Activated T-cell treated with anti-CD3 and anti-CD28 coated beads, Interleukin-2, amount 50 U/mL, for 24 hours (primary cell): ENCODE results near the gene GNL3.
"Not testable (repeated sequence)": the region's sequence is repeated elsewhere in the genome, so short reads cannot be mapped to it uniquely, and the experiment has no call there.

ENCODE experiments used
- DNase-seq: peaks from one replicate; pipeline ENCODE4 v3.0.0-alpha.2; 2020
- H3K27ac Mint-ChIP-seq: 2 replicates; pipeline ENCODE4 v1.8.0; 2020; ENCODE audit warnings: mild to moderate bottlenecking, mixed read lengths
- H3K27me3 Mint-ChIP-seq: 2 replicates; pipeline ENCODE4 v1.8.0; 2020; ENCODE audit warnings: mixed read lengths
- H3K36me3 Mint-ChIP-seq: 2 replicates; pipeline ENCODE4 v1.8.0; 2020; ENCODE audit warnings: low read depth, mixed read lengths
- H3K4me1 Mint-ChIP-seq: 2 replicates; pipeline ENCODE4 v1.8.0; 2020; ENCODE audit warnings: low read depth, mixed read lengths
- H3K4me3 Mint-ChIP-seq: 2 replicates; pipeline ENCODE4 v1.8.0; 2020; ENCODE audit warnings: mild to moderate bottlenecking, moderate library complexity, mixed read lengths
- H3K9me3 Mint-ChIP-seq: 2 replicates; pipeline ENCODE4 v1.8.0; 2020; ENCODE audit warnings: mixed read lengths

Gene GNL3, protein sequence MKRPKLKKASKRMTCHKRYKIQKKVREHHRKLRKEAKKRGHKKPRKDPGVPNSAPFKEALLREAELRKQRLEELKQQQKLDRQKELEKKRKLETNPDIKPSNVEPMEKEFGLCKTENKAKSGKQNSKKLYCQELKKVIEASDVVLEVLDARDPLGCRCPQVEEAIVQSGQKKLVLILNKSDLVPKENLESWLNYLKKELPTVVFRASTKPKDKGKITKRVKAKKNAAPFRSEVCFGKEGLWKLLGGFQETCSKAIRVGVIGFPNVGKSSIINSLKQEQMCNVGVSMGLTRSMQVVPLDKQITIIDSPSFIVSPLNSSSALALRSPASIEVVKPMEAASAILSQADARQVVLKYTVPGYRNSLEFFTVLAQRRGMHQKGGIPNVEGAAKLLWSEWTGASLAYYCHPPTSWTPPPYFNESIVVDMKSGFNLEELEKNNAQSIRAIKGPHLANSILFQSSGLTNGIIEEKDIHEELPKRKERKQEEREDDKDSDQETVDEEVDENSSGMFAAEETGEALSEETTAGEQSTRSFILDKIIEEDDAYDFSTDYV

DNA sequence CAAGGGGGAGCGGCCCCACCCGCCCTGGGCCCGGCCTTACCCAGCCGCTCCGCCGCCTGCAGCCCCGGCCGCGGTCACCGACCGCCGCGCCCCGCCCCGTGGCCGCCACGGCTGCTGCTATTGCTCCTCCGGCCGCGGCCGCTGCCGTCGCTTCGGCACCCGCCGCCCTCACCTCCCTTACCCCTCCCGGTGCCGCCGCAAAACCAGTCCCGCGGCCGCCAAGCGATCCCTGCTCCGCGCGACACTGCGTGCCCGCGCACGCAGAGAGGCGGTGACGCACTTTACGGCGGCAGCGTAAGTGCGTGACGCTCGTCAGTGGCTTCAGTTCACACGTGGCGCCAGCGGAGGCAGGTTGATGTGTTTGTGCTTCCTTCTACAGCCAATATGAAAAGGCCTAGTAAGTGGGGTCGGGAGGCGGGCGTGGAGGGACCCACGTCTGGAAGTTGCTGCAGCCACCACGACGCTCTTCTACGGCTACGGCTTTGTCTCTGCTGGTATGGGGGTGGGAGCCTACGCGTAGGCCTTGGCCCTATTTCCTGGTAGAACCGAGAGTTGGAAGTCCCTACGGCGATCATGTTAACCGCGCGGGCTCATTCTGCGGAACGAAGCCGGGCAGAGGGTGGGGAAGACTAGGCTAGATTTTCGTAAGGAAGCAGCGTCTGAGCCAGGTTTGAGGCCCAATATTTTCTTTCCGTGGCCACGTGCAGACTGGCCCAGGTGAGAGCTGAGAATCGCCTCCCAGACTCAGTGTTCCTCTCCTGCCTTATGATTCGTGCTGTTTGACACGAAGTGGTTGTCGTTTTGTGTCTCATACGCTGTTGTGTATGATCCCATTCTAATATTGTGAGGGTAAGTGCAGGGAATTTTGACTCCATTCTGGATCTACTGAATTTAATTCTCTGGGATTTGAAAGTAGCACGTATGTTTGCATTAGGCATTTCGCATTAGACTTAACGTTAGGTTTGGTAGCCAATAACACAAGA, at the start of gene GNL3, which contains the start of gene PBRM1:
Gene GNL3, plus strand, starts transcription at position 324 of the 983 bp plus-strand sequence. Its CDS starts 61 bp downstream, at position 385.
Gene PBRM1, minus strand, starts transcription at position 205 of the 983 bp plus-strand sequence.
- peak within 1 kb of the TSS; percentile 99 for H3K27ac Mint-ChIP-seq
- peaks cover 83% of the 10 kb centered on the region for H3K36me3 Mint-ChIP-seq
- H3K9me3 Mint-ChIP-seq, result no peaks in the 10 kb centered on the region
- no peaks in the 10 kb centered on the region for H3K27me3 Mint-ChIP-seq
- H3K4me1 Mint-ChIP-seq, result peaks cover 73% of the 10 kb centered on the region
- H3K4me3 Mint-ChIP-seq, result peak within 1 kb of the TSS; percentile 99
- peak; percentile 94 for DNase-seq

DNA sequence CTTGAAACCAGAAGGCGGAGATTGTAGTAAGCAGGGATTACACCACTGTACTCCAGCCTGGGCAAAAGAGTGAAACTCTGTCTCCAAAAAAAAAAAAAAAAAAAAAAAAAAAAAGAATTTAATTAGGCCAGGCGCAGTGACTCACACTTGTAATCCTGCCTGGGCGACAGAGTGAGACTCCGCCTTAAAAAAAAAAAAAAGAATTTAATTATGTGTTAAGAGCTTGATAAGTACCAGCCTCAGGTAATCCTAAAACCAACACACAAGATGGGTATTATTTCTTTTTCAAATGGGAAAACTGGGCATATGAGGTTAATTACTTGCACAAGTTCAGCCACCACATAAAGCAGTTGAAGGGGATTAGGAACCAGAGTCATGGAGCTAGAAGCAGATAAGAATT, 49.2 kb upstream of the GNL3 start:
- no peak for DNase-seq
- peaks cover 77% of the 10 kb centered on the region for H3K36me3 Mint-ChIP-seq
- no peak overlapping the region for H3K27ac Mint-ChIP-seq
- no peaks in the 10 kb centered on the region for H3K27me3 Mint-ChIP-seq
- H3K9me3 Mint-ChIP-seq, result no peaks in the 10 kb centered on the region
- no peaks in the 10 kb centered on the region for H3K4me1 Mint-ChIP-seq
- no peak overlapping the region for H3K4me3 Mint-ChIP-seq

DNA sequence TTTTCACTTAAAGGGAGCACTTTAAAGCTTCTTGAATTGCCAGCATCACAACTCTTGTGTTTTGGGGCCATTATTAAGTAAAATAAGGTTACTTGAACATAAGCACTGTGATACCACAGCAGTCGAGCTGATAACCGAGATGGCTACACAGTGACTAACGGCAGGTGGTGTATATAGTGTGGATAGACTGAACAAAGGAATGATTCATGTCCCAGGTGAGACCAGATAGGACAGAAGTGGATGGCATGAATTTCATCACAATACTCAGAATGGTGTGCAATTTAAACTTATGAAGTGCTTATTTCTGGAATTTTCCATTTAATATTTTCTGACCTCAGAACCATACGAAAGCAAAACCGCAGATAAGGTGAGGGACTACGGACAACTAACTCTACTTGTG, 40.3 kb upstream of the GNL3 start:
- no peaks in the 10 kb centered on the region for H3K9me3 Mint-ChIP-seq
- no peaks in the 10 kb centered on the region for H3K27me3 Mint-ChIP-seq
- no peak overlapping the region for H3K4me3 Mint-ChIP-seq
- no peak overlapping the region for H3K27ac Mint-ChIP-seq
- DNase-seq, result no peak
- H3K36me3 Mint-ChIP-seq, result peaks cover 89% of the 10 kb centered on the region
- peaks cover 3% of the 10 kb centered on the region for H3K4me1 Mint-ChIP-seq

DNA sequence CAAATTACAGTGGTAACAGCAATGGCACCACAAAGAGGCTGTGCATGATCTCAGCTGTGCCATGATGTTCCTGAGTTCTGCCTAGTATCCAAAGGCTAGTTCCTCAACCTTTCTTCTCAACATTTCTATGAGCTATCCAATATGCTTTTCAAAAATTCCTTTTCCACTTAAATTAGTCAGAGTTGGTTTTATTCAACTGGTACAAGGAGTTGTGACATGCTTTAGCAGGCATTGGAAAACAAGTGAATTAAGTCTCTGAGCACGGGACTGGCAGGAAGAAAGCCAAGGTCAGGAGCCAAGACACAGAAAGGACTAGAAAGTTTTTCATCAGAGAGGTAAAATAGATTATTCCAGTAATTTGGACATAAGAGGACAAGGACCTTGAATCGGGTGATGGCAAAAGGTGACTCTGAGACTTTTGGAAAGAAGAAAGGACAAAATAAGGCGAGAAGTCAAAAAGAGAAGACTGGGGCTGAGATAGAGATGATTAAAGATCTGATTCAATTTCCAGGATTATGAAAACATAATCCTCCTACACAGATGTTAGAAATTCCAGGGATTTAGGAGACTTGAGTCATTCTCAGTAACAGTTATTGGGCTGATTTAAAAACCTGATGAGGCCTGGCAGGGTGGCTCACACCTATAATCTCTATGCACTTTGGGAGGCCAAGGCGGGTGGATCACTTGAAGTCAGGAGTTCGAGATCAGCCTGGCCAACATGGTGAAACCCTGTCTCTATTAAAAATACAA, 36.2 kb upstream of the GNL3 start:
- Mint-ChIP-seq H3K27me3 (no peaks in the 10 kb centered on the region), H3K4me1 (peaks cover 5% of the 10 kb centered on the region), H3K27ac (no peak overlapping the region), H3K9me3 (no peaks in the 10 kb centered on the region), H3K36me3 (peaks cover 90% of the 10 kb centered on the region), H3K4me3 (no peak overlapping the region)
- DNase-seq, result no peak

DNA sequence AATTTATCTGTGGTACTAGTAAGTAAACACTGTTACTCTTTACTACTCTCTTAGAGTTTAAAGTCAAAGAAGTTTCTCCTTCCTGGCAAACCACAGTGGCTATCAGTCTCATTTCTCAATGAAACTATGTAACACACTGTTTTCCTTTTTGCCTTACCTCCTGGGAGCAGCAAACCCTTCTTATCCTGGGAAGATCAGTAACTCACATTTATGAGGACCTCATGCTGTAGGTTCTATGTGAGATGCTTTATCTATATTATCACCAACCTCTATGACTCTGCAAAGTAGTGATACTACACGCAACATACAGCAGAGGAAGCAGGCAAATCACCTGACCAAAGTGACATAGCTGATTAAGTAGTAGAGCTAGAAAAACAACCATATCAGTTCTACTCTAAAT, 35.4 kb upstream of the GNL3 start:
- Mint-ChIP-seq H3K4me3 (no peak overlapping the region), H3K27me3 (no peaks in the 10 kb centered on the region), H3K27ac (peak overlapping the region; percentile 34), H3K9me3 (no peaks in the 10 kb centered on the region), H3K36me3 (peaks cover 89% of the 10 kb centered on the region), H3K4me1 (peaks cover 7% of the 10 kb centered on the region)
- no peak for DNase-seq

DNA sequence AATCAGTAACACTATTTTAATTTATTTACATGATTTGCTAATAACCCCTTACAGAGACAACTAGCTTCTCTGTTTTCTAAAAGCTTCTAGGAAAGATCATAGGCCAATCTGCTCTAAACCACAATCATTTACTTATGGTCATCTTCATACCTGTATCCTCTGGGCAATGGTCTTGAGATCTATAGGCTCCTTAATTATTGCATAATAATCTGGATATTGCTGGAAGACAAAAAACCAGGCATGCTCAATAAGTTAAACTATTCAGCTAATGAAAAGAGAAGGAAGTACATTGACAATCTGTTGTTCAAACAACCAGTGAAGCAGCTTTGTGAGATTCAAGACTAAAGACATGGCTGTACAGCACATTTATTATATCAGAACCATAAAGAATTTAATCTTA, 34.2 kb upstream of the GNL3 start:
- Mint-ChIP-seq H3K9me3 (no peaks in the 10 kb centered on the region), H3K4me1 (peaks cover 15% of the 10 kb centered on the region), H3K27me3 (no peaks in the 10 kb centered on the region), H3K4me3 (no peak overlapping the region), H3K27ac (no peak overlapping the region), H3K36me3 (peaks cover 90% of the 10 kb centered on the region)
- no peak for DNase-seq

DNA sequence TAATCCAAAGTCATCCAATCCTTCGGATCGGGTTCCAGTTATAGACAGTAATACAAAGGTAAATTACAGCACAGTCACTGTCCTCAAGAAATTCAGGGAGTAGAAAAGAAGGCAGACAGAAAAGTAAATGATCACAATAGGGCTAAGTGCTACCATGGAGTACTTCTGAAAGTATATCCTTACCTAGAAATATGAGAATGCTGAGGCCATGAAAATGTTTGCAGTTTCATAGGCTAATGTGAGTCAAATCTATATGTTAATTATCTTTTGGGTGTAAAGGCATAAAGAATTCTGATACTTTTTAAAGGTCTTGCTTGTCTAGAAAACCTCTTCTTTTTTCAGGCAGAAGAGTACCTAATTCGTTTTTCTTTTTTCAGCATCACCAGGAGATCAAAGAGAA, 29.9 kb upstream of the GNL3 start:
- H3K4me1 Mint-ChIP-seq, result peaks cover 12% of the 10 kb centered on the region
- no peak for DNase-seq
- no peak overlapping the region for H3K4me3 Mint-ChIP-seq
- H3K27me3 Mint-ChIP-seq, result no peaks in the 10 kb centered on the region
- no peaks in the 10 kb centered on the region for H3K9me3 Mint-ChIP-seq
- peaks cover 92% of the 10 kb centered on the region for H3K36me3 Mint-ChIP-seq
- peak overlapping the region; percentile 48 for H3K27ac Mint-ChIP-seq

DNA sequence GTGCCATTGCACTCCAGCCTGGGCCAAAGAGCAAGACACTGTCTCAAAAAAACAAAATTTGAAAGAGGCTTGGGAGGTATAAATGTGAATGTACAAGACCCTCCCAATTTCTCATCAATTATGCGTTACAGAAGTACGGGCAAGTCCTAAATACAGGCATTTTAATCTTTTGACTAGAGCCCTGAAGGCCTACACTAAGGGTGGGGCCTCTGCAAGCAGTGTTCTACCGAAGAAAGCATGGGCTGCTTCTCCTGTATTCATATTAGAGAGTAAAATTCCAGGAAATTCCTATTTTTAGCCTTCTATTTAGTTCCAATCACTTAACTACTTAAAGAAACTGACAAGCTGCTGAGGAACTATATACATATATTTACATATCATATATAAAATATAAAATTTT, 25.8 kb upstream of the GNL3 start:
- no peak overlapping the region for H3K4me3 Mint-ChIP-seq
- no peaks in the 10 kb centered on the region for H3K27me3 Mint-ChIP-seq
- peaks cover 87% of the 10 kb centered on the region for H3K36me3 Mint-ChIP-seq
- peaks cover 15% of the 10 kb centered on the region for H3K4me1 Mint-ChIP-seq
- no peak overlapping the region for H3K27ac Mint-ChIP-seq
- H3K9me3 Mint-ChIP-seq, result no peaks in the 10 kb centered on the region
- DNase-seq, result no peak

DNA sequence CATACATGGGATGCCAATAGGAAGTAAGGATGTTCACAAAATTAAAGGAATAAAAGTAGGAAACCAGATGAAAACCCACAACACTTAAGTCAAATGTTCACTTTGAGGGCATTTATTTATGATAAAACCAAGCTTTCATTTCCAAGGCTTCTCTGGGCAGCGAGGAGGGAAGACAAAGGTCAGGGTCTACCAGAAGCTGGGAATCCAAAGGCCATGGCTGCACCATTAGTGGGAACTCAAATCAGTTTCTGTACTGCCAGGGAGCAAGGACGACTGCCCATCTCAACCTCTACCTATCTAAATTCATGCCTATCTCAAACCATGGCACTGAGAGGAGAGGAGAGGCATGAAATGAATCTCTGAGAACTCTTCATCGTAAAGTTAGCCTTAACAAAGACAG, 22.7 kb upstream of the GNL3 start:
- Mint-ChIP-seq H3K4me1 (peaks cover 5% of the 10 kb centered on the region), H3K9me3 (no peaks in the 10 kb centered on the region), H3K27me3 (no peaks in the 10 kb centered on the region), H3K4me3 (no peak overlapping the region), H3K27ac (peak overlapping the region; percentile 61), H3K36me3 (peaks cover 85% of the 10 kb centered on the region)
- DNase-seq, result no peak

DNA sequence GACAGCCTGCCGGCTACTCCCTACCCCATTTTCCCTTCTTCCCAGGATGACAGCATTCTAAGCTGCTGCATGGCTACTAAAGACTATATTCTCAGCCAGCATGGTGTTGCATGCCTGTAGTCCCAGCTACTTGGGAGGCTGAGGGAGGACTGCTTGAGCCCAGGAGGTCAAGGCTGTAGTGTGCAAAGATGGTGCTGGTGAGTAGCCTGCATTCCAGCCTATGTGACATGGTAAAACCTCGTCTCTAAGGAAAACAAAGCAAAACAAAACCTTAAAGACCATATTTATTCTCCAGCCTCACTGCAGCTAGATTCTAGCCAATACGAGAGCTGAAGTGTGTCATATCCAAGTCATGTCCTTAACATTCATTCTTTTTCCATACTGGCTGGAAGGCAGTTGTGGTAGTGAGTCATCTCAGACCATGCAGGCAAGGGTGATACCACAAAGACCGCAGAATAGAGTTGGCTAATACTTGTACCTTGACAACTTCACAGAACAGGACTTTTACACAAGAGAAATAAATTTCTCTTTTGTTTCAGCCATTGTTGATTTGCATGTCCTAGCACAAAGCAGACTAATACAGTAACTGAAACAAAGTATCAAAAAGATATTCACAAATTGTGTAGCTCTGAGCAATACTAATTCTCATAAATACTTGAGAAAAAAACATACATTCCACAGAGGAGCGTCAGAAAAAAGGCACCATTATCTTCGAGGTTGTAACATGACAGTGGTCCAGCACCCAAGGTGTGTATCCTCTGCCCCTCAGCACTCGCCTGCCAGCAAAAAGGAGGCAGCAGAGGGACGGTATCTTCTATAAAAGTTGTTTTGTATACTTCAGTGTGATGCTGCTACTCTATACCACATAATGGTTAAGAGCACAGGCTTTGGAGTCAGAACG, 15.0 kb upstream of the GNL3 start:
- Mint-ChIP-seq H3K27me3 (no peaks in the 10 kb centered on the region), H3K36me3 (peaks cover 74% of the 10 kb centered on the region), H3K4me1 (peaks cover 42% of the 10 kb centered on the region), H3K4me3 (peak overlapping the region; percentile 52), H3K9me3 (no peaks in the 10 kb centered on the region), H3K27ac (peak overlapping the region; percentile 95)
- DNase-seq, result peak; percentile 37

DNA sequence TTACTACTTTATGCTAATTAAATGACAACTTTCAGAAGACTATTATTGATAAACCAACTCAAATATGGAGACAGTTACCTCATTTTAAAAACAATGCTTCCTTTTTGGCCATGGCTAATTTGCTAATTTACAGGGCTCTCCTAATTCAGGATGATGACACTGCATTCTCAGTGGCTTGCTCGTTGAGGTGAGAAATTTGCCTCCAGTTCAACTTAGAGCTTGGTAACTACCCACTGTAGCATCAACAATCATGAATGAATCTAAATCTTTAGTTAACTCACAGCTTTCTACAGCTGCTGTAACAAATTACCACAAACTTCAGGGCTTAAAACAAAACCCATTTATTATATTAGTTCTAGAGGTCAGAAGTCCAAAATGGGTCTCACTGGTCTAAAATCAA, 14.2 kb upstream of the GNL3 start:
- DNase-seq, result no peak
- H3K27ac Mint-ChIP-seq, result peak overlapping the region; percentile 95
- H3K4me3 Mint-ChIP-seq, result peak overlapping the region; percentile 43

DNA sequence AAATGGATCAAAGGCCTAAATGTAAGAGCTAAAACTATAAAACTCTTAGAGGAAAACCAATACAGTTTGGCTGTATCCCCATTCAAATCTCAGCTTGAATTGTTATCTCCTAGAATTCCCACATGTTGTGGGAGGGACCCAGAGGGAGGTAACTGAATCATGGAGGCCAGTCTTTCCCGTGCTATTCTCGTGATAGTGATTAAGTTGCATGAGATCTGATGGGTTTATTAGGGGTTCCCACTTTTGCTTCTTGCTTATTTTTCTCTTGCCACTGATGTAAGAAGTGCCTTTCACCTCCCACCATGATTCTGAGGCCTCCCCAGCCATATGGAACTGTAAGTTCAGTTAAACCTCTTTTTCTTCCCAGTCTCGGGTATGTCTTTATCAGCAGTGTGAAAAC, 9.6 kb upstream of the GNL3 start:
- not testable (repeated sequence) for DNase-seq, H3K27me3 Mint-ChIP-seq, H3K4me3 Mint-ChIP-seq, H3K9me3 Mint-ChIP-seq
- Mint-ChIP-seq H3K4me1 (peaks cover 56% of the 10 kb centered on the region), H3K27ac (peak overlapping the region; percentile 7), H3K36me3 (peaks cover 82% of the 10 kb centered on the region)

More for the DNA sequence above, 14.2 kb upstream of the GNL3 start:
- no peaks in the 10 kb centered on the region for H3K27me3 Mint-ChIP-seq
- H3K36me3 Mint-ChIP-seq, result peaks cover 74% of the 10 kb centered on the region
- no peaks in the 10 kb centered on the region for H3K9me3 Mint-ChIP-seq
- peaks cover 44% of the 10 kb centered on the region for H3K4me1 Mint-ChIP-seq
